ENCODE data around the gene ARID1A. TPM values are rescaled to one million over a fixed set of nuclear protein-coding genes. Genes with fewer than 3 reads are reported as not detected.

The ARID1A gene
- total and polyA plus RNA-seq, 2 donors (not counting 3 experiments of a cell fraction or from before 2014, with no cell fraction given): 36.9 to 77.2 TPM

DNA sequence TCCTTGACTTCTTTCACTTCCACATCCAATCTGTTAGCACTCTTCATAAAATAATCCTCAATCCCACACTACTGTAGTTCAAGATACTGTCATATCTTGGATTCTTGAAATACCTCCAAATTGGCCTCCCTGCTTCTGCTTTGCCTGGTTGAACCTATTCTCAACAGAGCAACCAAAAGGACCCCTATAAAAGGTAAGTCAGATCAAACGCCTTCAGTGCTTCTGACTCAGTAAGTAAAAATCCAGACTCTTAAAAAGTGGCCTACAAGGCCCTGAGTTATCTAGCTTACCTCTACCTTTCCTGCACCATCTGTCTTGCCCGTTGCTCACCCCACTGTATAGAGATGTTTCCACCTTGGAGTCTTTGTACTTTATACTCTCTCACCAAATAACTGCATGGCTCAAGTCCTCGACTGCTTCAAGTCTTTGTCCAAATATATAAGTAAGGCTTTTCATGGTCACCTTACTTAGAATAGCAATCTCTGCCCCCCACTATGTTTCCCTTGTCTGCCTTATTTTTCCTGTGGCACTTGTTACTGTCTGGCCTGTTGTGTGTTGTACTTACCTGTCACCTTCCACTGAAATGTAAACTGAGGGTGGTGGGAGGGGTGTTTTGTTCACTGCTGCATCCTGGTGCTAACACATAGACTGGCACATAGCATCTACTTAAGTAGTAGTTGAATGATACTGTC, 86.9 kb downstream of the ARID1A start:
- DNase-seq (ENCODE audit: low read depth, low spot score): no peak
- BruUV-seq (replicated peaks): no TSS peak
- dilution Hi-C loops (cut with MboI; ENCODE audit: extremely low pct_ligation_motif_present, low sequenced_read_pairs) (no loop called here), intact Hi-C loops (cut with micrococcal nuclease) (no loop called here)
- peaks cover 13 to 27% of the 10 kb centered on the region in 2 experiments for H3K36me3 ChIP-seq (ENCODE audit: control insufficient read depth in 2 of 2, extremely low read depth in 1 of 2, insufficient read depth in 2 of 2, low read length in 2 of 2)
- no peak for TF ChIP-seq CTCF (IDR thresholded peaks at IDR 0.05; ENCODE audit: extremely low read depth in 1 of 2, insufficient read depth in 1 of 2, low read depth in 1 of 2, low read length in 2 of 2)
- TF ChIP-seq JUN (IDR thresholded peaks at IDR 0.05; ENCODE audit: borderline replicate concordance, insufficient read depth, insufficient read length, low read depth): no peak
- no peak for TF ChIP-seq MYC (IDR thresholded peaks at IDR 0.05; ENCODE audit: low read depth, low read length)
- TF ChIP-seq EZH2 (IDR thresholded peaks at IDR 0.05; ENCODE audit: borderline replicate concordance, low read depth, low read length, severe bottlenecking): no peak
- TF ChIP-seq MAX (IDR thresholded peaks at IDR 0.05; ENCODE audit: insufficient read depth, insufficient read length): no peak
- TF ChIP-seq POLR2A (IDR thresholded peaks at IDR 0.05; ENCODE audit: low read depth, low read length): no peak
- no peak for TF ChIP-seq FOS (IDR thresholded peaks at IDR 0.05; ENCODE audit: borderline replicate concordance, insufficient read depth, low read length)
- no peak for TF ChIP-seq POLR2AphosphoS5 (IDR thresholded peaks at IDR 0.05; ENCODE audit: insufficient read depth, low read depth, low read length)
- TF ChIP-seq GATA2 (IDR thresholded peaks at IDR 0.05; ENCODE audit: insufficient read depth, insufficient read length, low read depth, low read length): no peak
- H3K27ac ChIP-seq (ENCODE audit: insufficient read depth, low read depth, low read length): no peak overlapping the region
- H3K9me3 ChIP-seq (replicated peaks; ENCODE audit: control insufficient read depth, insufficient read depth, low read length): no peaks in the 10 kb centered on the region
- H3K9ac ChIP-seq (replicated peaks; ENCODE audit: extremely low read depth, insufficient read depth, low read length): no peak overlapping the region
- H3K4me3 ChIP-seq (replicated peaks in 1 of 3; ENCODE audit: insufficient read depth in 1 of 3, low read depth in 1 of 3, low read length in 3 of 3): no peak overlapping the region
- peaks cover 4% of the 10 kb centered on the region for H3K79me2 ChIP-seq (ENCODE audit: control insufficient read depth, insufficient read depth, low read length)
- no peak overlapping the region for H3K4me2 ChIP-seq (ENCODE audit: insufficient read depth, low read length)
- H3K9me1 ChIP-seq (replicated peaks; ENCODE audit: control insufficient read depth, extremely low read depth, insufficient read depth, low read length): no peaks in the 10 kb centered on the region
- H2AFZ ChIP-seq (ENCODE audit: low read depth, low read length): no peak overlapping the region
- no peaks in the 10 kb centered on the region for H3K27me3 ChIP-seq (ENCODE audit: control insufficient read depth in 2 of 2, insufficient read depth in 2 of 2, low read length in 2 of 2)
- H3K4me1 ChIP-seq (ENCODE audit: control insufficient read depth, extremely low read depth, insufficient read depth, low read length): peaks cover 37% of the 10 kb centered on the region
- CTCF ChIA-PET: interaction anchor here (1.4 kb wide), 1 partner anchor 65 kb away, joined by 3 read pairs; no protein-coding TSS in a partner anchor
- no peaks in the 10 kb centered on the region for H4K20me1 ChIP-seq (replicated peaks; ENCODE audit: control insufficient read depth, extremely low read depth, insufficient read depth, low read length)
- POLR2A ChIA-PET: no interaction called here
- no peak for FAIRE-seq
